Dermis blood vessel endothelial cell (primary cell): ENCODE data around the gene PCYOX1L. TPM values are rescaled to one million over a fixed set of nuclear protein-coding genes. Genes with fewer than 3 reads are reported as not detected.
"Not testable (repeated sequence)": the region's sequence is repeated elsewhere in the genome, so short reads cannot be mapped to it uniquely, and the experiment has no call there.

ENCODE experiments used
- DNase-seq: peaks from one replicate; pipeline ENCODE4 v3.0.0; 2010
- total RNA-seq: library from RNA; depleted of rRNA; stranded (reverse); fragments of >200 nt; gene quantifications from 2 replicates; pipeline ENCODE4 v1.2.3, GENCODE V29; 2014

PCYOX1L gene
- total RNA-seq, 1 donor from 2014 or later = 14.8 TPM

GRCh38 chr5:149388498-149389190, 30.8 kb downstream of the PCYOX1L start:
- DNase-seq = peak; percentile 43

GRCh38 chr5:149389552-149390495, 32.0 kb downstream of the PCYOX1L start:
- no peak for DNase-seq

GRCh38 chr5:149391076-149391475, 33.2 kb downstream of the PCYOX1L start:
- not testable (repeated sequence) for DNase-seq

GRCh38 chr5:149391524-149391923, 33.7 kb downstream of the PCYOX1L start:
- DNase-seq = no peak

- no peak for DNase-seq
These were observed 34.9 kb downstream of the PCYOX1L start for GRCh38 chr5:149392718-149393117.

DNA sequence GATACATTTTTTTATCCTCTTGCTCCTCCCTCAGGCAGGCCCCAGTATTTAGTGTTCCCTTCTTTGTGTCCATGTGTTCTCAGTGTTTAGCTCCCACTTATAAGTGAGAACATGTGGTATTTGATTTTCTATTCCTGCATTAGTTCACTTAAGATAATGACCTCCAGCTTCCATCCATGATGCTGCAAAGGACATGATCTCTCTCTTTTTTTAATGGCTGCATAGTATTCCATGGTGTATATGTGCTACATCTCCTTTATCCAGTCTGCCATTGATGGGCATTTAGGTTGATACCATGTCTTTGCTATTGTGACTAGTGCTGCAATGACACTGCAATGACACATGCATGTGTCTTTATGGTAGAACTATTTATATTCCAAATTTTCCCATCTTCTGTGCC, 37.1 kb downstream of the PCYOX1L start:
- not testable (repeated sequence) for DNase-seq

GRCh38 chr5:149397530-149397929, 39.7 kb downstream of the PCYOX1L start:
- DNase-seq = no peak

GRCh38 chr5:149398747-149399266, 41.0 kb downstream of the PCYOX1L start:
- not testable (repeated sequence) for DNase-seq

DNA sequence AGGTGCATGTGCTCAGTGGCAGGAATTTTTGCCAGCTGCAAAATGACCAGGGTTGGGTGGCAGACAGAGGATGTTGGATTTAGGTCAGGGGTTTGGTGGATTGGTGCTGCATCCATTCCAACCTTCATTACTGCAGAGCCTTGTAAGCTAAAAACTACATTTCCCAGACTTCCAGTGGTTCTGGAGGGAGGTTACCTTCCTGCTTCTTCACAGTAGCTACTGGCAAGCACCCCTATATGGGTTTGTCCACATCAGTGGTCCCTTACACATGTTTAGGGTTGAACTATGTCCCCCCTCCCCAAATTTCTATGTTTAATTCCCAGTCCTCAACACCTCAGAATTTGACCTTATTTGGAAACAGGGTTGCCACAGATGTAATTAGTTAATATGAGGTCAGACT, 41.9 kb downstream of the PCYOX1L start:
- no peak for DNase-seq

GRCh38 chr5:149400304-149400703, 42.5 kb downstream of the PCYOX1L start:
- DNase-seq = no peak

GRCh38 chr5:149401051-149401450, 43.2 kb downstream of the PCYOX1L start:
- no peak for DNase-seq

DNA sequence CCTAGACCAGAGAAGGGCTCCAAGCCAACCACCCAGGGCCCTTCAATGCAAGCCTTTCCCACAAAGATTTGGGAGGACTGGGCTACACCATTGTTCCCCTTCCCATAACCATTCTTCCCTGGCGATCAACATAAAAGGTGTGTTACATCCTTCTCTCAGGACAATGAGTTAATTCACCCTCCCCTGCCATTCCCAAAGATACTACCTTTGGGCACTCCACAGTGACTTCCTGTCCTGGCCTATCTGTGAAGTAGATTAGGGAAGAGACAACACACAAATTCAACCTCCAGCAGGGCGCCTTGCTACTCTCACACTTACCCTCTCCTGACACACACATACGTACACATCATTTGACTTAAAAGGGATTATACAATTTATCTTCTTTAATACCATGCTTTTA, 44.4 kb downstream of the PCYOX1L start:
- DNase-seq = no peak

DNA sequence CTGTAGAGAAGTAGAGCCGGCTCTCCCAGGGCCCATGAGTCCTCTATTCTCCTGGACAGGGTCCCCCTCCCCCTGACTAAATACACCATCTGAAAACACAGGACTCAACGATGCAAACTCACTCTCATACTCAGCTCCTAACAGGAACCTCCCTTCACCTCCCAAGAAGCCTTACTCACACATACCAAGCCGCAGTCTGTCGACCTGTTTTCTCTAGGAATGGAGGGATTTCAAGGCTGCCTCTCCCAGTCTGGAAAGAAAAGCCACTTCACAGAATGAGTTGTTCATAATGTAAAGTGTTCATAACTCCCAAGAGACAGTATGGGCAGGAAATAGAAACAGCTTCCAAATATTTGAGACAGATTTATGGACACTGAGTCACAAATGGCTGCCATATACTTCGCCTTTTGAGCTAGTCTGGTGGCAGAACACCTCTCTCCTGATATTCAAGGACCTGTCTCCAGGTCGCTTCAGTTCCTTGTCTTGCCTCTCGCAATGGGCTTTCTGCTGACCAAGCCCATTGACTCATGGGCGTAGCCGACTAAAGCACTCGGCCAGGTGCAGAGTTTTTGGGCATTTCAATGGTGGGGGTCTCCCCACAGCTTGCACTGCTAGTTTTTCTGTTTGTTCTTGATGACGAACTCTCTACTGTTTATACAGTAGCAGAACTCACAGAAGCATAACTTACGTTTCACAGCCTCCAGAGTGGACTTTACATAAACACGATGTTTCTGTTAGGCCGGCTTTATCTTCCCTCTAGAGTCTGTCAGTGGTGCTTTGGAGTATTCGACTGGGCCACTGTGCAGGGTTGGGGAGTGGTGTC, 46.3 kb downstream of the PCYOX1L start:
- DNase-seq = peak; percentile 14

DNA sequence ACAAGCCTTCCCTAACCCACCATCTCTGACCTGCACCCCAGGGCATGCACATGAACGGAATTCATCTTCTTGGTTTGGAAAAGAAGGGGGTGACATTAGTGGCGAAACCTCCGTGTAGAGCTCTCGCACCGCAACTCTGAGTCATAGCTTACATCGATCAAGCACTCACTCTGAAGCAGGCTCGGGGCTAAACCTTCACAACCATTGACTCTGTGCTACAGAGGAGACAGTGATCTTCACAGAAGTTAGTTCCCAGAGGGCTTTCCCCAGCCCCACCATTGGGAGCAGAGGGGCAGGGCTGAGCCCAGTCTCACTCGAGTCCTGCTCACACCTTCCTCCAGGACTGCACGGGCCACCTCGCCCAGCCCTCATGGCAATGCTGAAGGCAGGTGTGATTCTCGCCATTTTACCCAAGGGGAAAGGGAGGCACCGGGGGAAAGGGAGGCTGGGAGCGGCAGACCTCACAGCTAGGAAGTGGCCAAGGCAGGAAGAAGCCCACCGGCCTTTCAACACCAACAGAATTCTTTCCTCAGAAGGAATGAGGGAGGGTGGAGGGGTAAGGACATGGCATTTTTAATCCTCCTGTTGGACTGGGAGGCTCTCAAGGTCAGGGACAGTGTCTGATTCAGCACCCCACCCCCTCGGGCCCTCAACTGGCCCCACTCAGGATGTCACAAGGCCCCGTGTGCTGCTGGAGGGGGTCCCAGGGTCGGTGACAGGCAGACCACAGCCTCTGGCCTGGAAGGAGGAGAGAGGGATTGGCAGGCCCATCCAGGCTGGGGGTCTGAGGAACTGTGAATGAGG, 47.1 kb downstream of the PCYOX1L start:
- DNase-seq = no peak

DNA sequence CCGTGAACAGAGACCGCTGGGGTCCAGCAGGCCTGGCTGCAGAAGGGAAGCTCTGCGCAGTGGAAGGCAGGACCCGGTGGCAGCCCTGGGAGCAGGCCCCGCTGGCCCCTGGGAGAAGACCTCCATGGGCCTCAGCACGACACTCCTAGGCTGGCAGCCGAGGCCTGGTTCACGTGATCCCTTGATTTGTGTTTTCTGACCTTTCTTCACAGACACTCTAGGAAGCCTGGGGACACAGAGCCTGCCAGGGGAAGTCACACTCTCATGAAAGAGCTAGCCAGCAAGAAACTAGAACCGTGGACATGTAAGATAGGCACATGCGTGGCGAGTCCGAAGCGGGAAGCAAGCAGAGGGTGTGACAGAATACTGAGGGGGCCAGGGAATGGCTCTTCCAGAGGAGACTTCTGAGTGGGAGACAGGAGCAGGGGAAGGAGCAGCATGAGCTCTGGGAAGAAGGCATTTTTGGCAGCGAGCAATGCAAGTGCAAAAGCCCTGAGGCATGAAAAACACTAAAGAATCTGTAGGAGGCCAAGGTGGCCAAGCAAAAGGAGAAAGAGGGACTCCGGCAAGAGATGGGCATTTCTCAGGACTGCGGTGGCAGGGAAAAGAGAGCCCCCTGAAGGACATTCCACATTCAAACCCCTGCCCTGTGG, 47.8 kb downstream of the PCYOX1L start:
- DNase-seq = no peak

- no peak for DNase-seq
These were observed 48.5 kb downstream of the PCYOX1L start for GRCh38 chr5:149406203-149406978.

DNA sequence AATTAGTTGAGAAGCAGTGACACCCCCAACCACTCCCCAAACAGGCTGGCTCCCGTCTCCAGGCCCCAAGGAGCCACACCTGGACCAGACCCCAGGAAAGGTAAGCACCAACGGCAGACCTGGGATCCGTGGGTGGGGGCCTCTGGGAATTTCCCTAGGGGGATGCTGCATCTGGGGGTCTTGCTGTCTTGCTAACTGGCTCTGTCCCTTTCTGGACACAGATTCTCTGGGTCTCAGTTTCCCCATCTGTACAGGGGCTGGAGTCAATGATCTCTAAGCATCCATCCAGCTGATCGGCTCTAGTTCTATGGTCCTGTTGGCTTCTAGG, 49.1 kb downstream of the PCYOX1L start:
- DNase-seq = no peak

GRCh38 chr5:149407323-149408251, 49.7 kb downstream of the PCYOX1L start:
- no peak for DNase-seq
